HG03139 (cell line): ENCODE results near the gene TENM4.

ENCODE experiments used
- ATAC-seq: cut with Tn5 transposase; IDR thresholded peaks from one replicate; pipeline ENCODE4 v1.9.1; 2021; ENCODE audit not compliant: unreplicated experiment

The TENM4 gene

DNA sequence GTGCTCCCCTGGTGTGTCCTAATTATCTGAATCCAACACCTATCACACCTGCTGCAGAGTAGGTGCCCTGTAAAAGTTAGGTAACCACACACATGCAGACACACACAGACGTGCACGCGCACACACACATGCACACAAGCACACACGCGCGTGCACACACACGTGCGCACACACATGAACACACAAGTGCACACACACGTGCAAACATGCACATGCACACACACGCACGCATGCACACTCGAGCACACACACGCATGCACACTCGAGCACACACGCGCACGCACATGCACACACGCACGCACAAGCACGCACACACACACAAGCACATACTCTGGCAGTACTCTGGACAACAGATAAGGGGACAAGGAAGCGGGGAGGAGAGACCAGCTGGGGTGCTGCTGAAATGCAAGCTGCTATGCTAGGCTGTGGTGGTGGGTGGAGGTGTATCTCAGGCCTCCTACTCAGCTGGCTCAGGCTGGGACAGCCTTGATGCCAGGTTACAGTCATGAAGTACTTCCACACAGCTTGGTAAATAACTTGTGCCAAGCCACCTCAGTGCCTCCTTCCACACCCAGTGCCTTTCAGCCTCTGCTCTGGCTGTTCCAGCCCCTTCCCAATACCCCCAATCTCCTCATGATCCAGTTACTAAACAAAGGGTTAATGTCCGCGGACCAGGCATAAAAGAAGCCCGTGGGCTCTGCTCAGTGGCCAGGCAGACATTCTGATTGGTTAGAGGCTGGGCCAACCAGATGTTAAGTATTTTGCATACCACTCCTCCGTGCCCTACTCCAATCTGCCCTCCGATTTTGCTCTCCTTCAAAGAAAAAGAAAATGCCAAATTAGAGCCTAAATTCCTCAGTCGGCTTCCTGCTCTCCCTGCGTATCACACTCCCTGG, 374.1 kb downstream of the TENM4 start:
- no peak for ATAC-seq

DNA sequence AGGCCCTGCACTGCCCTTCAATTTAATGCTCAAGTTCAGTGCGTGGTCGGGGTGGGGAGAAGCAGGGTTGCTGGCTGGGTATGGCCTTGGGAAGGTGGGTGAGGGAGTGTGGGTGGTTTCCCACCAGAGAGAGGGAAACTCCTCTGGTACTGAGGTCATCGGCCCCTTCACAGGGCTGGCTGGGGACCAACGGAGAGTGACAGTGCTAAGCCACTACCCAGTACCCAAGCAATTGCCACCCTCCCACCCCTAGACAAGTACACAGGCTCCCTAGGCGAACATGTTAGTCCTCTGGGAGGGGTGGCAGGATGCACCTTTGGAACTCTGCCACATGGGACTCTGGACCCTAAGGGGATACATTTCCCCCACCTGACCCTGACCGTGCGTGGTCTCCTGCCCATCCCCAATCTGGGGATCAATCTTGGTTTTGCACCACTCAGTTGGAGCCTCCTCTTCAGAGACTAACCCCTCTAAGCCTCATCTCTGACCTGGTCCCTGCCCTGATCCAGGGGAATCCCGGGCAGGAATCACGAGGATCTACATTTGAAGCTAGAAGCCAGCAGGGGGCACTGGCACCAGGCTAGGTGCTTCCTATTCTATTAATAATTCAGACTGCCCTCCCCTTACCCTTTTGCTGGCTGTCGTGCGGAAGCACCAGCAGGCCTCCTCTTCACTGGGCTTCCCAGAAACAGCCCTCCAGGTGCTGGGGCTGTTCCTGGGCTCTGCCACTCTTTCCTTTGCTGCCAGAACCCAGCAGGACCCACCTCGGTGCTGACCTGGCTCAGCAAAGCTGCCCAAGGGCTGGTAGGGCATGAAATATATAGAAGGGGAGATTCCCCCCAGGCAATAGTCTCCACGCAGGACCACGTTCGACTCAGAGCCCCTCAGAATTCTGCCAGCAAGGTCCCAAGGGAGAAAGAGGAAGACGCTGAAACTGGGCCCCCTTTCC, 377.7 kb downstream of the TENM4 start:
- ATAC-seq: no peak

DNA sequence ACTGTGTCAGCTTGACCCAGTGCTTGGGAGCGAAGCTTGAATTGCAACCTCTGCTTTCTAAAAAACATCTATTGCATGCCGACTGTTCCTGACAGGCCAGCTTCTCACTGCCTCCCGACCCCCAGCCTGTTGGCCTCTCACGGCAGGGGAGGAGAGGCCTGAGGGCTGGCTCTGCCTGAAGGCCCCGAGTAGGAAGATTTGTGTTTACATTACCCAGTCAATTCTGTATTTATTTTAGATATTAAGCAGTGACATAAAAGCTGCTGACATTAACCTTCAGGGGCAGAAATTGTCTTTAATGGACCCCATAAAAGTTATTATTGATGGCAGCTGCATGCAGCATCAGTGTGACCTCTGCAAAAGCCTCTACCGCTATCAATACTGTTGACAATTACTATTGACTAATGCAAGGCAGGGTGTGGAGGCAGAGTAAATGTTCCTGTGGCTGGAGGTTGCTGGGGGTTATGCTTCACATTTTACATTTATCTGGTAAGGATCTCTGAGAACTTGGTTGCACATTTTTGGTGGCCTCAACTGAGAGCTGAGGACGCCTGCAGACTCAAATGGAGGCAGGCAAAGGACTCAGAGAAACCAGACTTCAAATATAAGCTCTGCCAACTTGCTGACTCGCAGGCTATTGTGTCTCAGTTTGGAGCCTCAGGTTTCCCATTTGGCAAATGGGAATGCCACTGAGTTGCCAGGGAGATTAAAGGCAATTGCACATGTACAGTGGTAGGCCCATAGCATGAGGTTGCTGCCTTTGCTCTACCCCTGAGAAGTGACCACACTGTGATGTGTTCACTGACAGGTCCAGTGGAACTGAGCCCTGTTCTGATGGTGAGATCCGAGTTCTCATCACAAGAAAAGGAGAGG, 380.5 kb downstream of the TENM4 start:
- ATAC-seq: no peak

DNA sequence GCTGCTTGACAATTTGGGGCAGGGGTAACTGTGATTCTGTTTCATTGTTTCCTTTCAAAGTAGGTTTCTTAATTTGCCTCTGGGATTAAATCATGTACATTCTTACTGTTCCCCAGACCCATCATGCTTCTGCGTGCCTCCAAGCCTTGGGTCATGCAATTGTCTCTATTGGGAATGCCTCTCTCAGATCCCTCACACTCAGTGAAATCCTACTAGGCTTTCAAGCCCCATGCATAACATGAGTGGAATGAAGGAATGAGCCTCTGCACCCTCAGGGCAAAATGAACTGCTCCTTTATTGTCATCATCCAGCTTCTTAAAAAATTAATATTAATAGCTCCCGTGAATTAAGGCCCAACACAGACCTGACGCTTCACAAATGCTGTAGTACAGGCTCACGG, 381.7 kb downstream of the TENM4 start:
- ATAC-seq: no peak

DNA sequence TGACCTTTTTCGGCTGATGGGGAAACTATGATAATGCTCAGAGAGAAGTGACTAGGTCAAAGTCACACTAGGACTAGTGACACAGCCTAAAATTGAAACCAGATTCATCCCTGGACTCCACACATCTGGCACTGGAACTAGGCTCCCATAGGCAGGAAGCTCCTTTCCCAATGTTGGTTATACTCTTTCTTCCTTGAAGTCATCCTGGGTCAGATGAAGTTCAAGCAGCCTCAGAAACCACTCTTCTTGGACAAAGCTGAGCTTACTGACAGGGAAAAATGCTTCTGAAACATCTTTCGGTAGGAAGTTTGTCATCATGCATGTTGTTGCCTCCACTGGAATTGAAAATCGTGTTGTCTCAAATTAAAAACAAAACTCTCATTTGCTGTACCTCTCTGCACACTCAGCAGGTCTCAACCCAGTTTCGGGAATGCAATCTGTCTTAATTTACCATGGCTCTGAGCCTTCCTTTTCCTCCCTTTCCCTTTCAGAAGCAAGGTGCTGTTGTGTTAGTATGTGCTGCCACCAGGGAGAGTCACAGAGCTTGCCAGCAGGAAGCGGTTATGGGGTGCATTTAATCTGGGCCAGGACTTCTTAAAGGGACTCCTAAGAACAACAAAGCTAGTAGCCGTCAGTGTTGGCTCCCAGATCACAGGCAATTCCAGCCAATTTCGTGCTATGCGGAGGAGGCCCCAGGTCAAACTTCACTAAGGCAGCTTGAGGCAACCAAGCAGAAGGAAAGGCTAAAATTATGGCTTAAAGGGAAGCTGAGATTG, 384.8 kb downstream of the TENM4 start:
- ATAC-seq: no peak

DNA sequence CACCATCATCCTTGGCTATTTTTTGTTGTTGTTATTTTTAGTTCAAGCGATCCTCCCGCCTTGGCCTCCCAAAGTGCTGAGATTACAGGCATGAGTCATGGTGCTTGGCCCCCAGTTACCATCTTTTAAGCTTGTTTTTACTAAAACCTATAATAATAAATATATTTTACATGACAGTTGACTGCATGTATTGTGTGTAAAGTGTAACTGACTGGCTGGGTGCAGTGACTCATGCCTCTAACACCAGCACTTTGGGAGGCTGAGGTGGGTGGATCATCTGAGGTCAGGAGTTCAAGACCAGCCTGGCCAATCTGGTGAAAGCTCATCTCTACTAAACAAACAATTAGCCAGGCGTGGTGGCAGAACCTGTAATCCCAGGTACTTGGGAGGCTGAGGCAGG, 386.2 kb downstream of the TENM4 start:
- ATAC-seq: no peak

DNA sequence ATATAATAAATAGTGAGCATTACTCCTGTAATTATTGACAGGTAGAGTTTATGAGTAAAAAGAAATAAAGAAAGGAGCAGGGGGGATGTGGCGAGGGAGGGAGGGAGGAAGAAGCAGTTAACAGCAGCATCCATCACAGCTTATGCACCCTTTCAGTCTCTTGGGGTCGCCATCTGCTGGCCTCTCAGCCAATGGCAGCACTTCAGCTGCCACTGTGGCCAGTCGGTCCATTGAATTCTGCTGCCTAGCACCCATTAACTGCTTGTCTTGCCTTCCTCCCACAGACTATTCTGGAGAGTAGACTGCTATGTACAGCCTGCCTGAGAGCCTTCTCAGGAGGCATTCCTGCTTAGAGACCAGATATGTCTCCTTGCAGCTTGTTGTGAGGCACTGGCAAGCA, 388.3 kb downstream of the TENM4 start:
- ATAC-seq: no peak

DNA sequence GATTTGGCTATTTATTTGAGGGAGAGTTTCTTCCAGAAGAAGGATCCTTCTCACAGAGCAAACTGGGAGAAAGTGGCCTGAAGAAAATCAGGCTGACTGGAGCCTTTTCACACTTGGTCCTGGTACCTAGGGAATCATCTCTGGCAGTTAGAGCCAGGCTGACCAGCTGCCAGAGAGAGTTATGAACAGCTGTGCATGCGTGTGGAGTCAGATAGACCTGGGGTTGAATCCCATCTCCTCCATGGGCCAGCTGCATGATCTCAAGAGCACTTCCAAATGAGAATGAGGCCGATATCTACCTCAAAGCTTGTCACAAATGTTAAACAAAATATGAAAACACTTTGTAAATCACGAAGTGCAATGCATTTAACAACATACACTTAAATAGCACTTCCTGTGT, 390.0 kb downstream of the TENM4 start:
- no peak for ATAC-seq

DNA sequence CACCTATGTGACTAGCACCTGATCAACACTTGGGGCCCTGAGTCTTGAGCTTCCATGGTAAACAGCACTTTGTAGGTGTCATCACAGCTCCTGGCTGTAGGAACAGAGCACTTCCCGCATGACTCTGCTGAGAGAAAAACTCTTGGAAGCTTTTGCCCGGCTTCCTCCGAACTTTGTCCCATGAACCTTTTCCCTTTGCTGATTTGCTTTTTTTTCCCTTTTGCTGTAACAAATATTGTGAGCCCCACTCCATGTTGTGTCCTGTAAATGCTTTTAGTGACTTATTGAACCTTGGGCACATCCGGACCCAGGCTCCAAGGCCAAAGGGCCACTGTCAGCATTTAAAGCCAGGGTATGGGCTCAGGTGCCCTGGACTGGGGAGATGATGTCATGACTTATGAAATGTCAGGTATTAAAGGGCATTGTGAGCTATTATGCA, 391.1 kb downstream of the TENM4 start:
- ATAC-seq: no peak

DNA sequence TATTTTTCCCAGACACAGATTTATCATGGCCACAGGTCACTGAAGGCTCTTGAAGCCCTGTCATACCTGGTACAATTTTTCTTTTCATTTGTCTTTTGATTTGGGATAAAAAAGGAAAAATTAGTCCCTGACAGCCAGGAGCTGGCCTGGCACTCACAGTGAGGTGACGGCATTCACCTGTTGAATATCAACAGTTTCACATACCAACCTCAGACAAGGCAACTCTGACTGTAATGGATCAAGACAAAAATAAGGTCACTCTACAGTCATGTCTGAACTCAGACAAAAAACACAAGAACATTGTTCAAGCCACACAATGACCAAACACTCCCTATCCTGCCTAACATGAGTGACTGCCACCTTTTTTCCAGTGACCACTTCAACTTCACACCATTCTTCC, 392.9 kb downstream of the TENM4 start:
- no peak for ATAC-seq

DNA sequence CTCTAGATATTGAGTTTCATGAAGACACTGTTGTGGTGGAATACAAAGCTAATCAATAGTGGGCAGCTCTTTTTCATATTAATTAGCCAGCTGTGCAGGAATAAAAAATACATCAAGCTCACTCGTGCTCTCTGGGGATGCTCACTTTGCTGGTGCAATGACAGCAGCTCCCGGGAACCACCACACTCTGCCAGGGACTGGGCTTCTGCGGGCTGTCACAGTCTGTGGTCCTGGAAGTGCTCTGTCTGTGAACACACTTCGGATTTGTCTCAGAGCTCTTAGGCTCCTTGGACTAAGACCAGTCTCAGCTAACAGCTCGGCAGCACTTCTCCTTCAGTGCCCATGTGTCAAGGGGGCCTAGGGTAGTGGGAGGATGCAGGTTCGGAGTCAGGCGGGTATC, 393.5 kb downstream of the TENM4 start:
- ATAC-seq: no peak

DNA sequence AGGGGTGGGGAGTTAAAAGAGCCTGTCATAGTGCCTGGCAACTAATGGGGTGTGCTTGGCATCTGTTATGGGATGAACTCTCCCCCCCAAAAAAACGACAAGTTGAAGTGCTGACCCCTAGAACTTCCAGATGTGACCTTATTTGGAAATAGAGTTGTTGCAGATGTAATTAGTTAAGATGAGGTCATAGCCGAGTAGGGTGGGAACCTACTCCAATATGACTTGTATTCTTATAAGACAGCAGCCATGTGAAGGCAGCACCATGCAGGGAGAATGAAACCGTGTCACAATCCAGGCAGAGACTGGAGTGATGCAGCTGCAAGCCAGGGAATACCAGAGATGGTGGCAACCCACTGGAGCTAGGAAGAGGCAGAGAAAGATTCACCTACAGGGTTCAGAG, 394.5 kb downstream of the TENM4 start:
- no peak for ATAC-seq

DNA sequence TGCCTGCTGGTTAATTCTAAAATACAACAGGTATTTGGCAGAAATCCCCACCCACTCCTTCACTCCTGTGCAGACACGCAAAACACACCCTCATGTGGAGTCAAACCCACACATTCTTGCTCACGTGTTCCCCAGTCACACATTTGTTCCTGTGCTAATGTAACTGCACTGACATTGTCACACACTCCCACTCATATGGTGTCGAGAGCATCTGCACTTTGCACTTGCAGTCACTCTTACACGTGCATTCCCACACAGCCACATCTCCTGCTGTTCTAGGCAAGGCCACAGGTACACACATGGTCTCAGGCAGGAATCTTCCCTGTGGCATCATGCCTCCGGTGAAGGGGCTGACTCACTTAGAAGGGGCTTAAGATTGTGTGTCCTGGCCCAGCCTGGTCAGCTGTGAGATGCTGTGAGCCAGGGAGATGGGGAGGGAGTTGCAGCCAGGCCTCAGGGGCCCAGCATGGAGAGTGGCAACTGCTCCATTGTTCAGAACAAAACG, 395.0 kb downstream of the TENM4 start:
- ATAC-seq: no peak

DNA sequence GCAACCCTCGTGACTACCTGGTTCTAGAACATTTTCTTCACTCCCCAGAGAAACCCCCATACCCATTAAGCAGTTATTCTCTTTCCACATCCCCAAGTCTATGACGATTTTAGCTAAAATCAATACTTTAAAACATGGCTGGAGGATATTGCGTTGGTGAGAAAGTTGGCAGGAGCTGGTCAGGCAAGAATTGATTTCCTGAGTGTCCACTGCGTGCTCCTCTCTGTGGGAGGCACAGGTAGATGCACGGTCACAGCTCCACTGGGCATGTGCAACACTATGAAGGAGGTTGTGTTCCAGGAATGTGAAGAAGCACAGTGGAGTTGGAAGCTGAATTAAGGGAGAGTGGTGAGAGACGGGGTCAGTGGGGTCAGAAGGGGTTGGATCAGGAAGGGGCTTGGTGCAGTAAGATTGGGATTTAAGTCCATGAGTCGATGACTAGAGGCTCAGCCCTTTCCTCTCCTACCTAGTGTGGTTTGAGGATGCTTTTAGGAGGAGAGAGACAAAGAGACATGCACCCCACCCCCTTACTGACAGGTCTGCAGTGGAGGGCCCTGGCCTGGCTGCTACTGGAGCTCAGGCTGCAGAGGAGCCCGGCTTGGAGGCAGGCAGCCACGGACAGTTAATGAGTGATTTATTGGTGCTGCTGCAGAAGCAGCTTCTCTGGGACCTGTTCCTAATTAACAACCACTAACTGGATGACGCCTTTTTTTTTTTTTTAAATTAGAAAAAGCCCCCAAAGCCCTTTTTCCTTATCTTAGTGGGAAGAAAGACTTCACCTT, 395.6 kb downstream of the TENM4 start:
- ATAC-seq: no peak

DNA sequence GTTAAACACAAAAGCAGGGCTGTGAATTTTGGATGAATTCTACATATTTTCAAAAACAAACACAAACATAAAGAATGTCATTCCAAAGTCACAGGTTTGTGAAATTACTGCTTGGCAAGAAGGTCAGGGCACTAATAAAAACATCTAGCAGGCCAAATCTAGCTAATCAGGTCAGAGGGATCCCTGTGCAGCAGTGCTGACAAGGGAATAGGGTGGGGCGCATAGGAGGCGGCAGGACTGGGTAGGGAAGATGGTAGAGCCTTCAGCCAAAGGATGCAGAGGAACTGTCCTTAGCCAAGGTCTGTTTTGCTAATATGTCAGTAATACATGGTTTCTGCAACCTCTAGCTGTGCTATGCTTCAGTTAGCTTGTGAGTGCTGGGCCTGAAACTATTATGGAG, 396.6 kb downstream of the TENM4 start:
- no peak for ATAC-seq

DNA sequence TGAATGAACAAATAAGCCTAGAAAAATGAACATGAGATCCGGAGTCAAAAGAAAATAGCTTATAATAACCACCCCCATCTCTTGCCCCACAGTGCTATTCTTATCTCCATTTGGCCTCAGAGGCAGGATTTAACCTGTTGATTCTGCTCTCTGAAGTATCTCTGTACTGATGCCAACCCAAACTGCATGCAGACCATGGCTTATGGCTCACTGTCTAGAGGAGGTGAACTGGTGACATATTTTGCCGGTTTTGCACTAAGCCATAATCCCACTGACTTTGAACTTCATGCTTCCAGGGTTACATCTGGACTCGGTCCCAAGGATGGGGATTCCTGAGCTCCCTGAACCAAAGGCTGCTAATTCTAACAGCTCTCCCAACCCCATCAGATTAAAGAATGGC, 397.1 kb downstream of the TENM4 start:
- no peak for ATAC-seq

DNA sequence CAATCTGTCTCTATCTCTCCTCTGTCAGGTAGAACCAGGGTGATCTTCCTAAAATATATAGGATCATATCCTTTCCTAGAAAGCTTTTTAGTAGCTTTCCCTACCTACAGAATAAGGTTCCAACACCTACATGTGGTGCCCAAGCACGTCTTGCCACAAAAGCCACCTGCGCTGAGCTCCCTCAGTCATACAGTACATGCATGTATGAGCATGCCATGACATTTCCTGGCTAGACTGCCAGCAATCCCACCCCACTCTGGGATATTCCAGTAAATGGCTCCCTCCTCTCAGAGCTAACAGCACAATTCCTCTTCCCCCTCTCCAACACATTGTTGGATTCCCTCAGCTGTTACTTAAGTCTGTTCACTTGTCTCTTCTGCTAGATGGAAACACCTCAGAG, 398.0 kb downstream of the TENM4 start:
- no peak for ATAC-seq

DNA sequence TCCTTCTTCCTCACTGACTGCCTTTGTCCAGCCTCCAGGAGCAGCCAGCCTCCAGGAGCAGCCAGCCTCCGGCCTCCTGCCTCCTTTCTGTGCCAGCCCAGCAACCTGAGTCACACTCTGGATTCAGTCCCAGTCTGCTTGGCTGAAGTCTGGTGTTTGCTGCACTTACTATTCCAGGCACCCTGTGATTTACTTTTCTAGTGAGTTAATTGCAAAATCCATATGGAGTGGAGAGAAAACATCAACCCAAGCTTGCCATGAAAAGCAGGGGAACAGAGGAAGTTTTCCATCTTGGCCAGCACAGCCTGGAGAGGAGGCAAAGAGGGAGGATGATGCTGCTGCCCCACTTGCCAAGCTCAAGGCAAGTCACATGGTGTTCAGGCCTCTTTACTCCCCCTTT, 400.5 kb downstream of the TENM4 start:
- no peak for ATAC-seq

DNA sequence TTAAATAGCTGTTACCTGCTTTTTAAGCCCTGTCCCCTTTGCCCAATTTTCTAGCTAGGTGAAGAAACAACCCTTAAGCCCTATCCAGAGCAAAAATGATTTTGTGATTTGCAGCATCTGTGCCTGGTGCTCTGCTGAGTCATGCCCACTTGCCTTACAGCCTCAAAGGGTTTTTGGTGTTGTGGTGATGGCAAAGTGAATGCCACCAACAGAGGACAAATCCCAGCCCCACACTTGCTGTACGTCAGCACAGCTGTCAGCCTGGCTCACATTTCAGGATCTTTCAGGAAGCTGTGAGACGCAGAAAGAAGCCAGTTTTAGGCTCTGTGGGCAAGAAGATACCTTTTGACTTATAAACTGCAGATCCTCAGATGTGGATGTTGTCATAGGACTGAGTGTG, 401.7 kb downstream of the TENM4 start:
- no peak for ATAC-seq
